Astrocyte (in vitro differentiated cells and primary cell): ENCODE data around the gene CTAG1A. TPM values are rescaled to one million over a fixed set of nuclear protein-coding genes. Genes with fewer than 3 reads are reported as not detected.

Source experiments
- DNase-seq: peaks from one replicate; pipeline ENCODE4 v3.0.0-alpha.2; 2010; ENCODE audit warnings: low read depth
- FAIRE-seq: peaks from 2 replicates; lab custom pipeline; 2011; peaks lifted over from hg19 to GRCh38; lab: Jason Lieb, UNC
- H2AFZ ChIP-seq: 2 replicates; pipeline ENCODE4 v1.6.0; 2012; ENCODE audit warnings: low read depth, low read length, inconsistent platforms
- H3K27ac ChIP-seq: 2 replicates; pipeline ENCODE4 v1.5.1; 2011; ENCODE audit warnings: low read depth, low read length, inconsistent platforms
- H3K27me3 ChIP-seq: 2 replicates; pipeline ENCODE4 v1.6.0; 2011; ENCODE audit warnings: low read length, inconsistent platforms; ENCODE audit not compliant: insufficient read depth
- H3K36me3 ChIP-seq: 2 replicates; pipeline ENCODE4 v1.5.1; 2011; ENCODE audit warnings: low read length, inconsistent platforms; ENCODE audit not compliant: insufficient read depth
- H3K4me1 ChIP-seq: 2 replicates; pipeline ENCODE4 v1.5.1; 2011; ENCODE audit warnings: low read length, inconsistent platforms; ENCODE audit not compliant: insufficient read depth
- H3K4me2 ChIP-seq: 2 replicates; pipeline ENCODE4 v1.6.0; 2012; ENCODE audit warnings: low read length, inconsistent platforms
- H3K4me3 ChIP-seq: 2 replicates; pipeline ENCODE4 v1.5.1; 2011; ENCODE audit warnings: low read depth, mild to moderate bottlenecking, low read length, inconsistent platforms; ENCODE audit not compliant: insufficient read depth
- H3K79me2 ChIP-seq: 2 replicates; pipeline ENCODE4 v1.6.0; 2012; ENCODE audit warnings: mild to moderate bottlenecking, low read length, inconsistent platforms; ENCODE audit not compliant: insufficient read depth
- H3K9ac ChIP-seq: 2 replicates; pipeline ENCODE4 v1.6.0; 2012; ENCODE audit warnings: mild to moderate bottlenecking, low read length, inconsistent platforms
- H3K9me3 ChIP-seq: 2 replicates; pipeline ENCODE4 v1.5.1; 2012; ENCODE audit warnings: low read depth, mild to moderate bottlenecking, low read length, inconsistent platforms; ENCODE audit not compliant: insufficient read depth
- H4K20me1 ChIP-seq: 2 replicates; pipeline ENCODE4 v1.6.0; 2012; ENCODE audit warnings: low read length, inconsistent platforms; ENCODE audit not compliant: insufficient read depth
- H3K27ac Mint-ChIP-seq: one replicate; pipeline ENCODE4 v1.8.0; 2021; ENCODE audit warnings: mild to moderate bottlenecking, mixed read lengths; ENCODE audit not compliant: unreplicated experiment
- H3K27me3 Mint-ChIP-seq: one replicate; pipeline ENCODE4 v1.8.0; 2021; ENCODE audit warnings: low read depth, mixed read lengths; ENCODE audit not compliant: unreplicated experiment
- H3K36me3 Mint-ChIP-seq: one replicate; pipeline ENCODE4 v1.8.0; 2021; ENCODE audit warnings: low read depth, mixed read lengths; ENCODE audit not compliant: unreplicated experiment
- H3K4me1 Mint-ChIP-seq: one replicate; pipeline ENCODE4 v1.8.0; 2021; ENCODE audit warnings: low read depth, mixed read lengths; ENCODE audit not compliant: unreplicated experiment
- H3K4me3 Mint-ChIP-seq: one replicate; pipeline ENCODE4 v1.8.0; 2021; ENCODE audit warnings: mild to moderate bottlenecking, moderate library complexity, mixed read lengths; ENCODE audit not compliant: unreplicated experiment
- H3K9me3 Mint-ChIP-seq: one replicate; pipeline ENCODE4 v1.8.0; 2021; ENCODE audit warnings: mild to moderate bottlenecking, mixed read lengths; ENCODE audit not compliant: unreplicated experiment
- EZH2 ChIP-seq: IDR thresholded peaks from 2 replicates; pipeline ENCODE4 v1.6.1; 2012; ENCODE audit warnings: mild to moderate bottlenecking, low read length, inconsistent platforms; ENCODE audit not compliant: insufficient read depth
- total RNA-seq: library from RNA; stranded (reverse); gene quantifications from 2 replicates; pipeline ENCODE4 v1.2.1, GENCODE V29; 2021
- TF ChIP-seq, protein P1 (sequence below): IDR thresholded peaks from 2 replicates; pipeline ENCODE4 v1.5.1; 2011; ENCODE audit warnings: low read depth, mild to moderate bottlenecking, inconsistent platforms, low read length, moderate library complexity; ENCODE audit not compliant: insufficient read depth

The CTAG1A gene
- total RNA-seq, 1 donor from 2014 or later = not detected

DNA sequence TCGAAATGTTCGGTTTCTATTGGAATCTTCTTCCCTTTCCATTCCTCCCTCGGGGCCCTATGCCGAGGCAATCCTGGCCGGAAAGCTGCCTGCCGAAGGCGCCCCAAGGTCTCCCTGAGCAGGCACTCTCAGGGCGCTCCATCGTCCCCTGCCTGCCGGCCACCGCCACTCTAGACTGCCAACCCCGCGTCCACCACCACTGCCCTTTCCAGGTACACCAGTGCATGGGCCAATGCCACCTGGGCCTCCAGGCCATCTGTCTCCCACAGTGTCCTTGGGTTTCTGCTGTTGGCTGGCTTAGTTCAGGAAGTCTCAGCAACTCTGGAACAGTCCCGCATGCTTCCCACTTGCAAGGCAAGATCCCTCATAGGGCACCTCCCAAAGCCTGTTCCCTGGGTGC lies 14.6 kb downstream of the CTAG1A start:
- H3K4me3 Mint-ChIP-seq = no peak overlapping the region
- Histone ChIP-seq H2AFZ (no peak overlapping the region), H3K27me3 (no peaks in the 10 kb centered on the region), H3K4me3 (no peak overlapping the region), H3K36me3 (no peaks in the 10 kb centered on the region), H3K9ac (no peak overlapping the region), H3K4me2 (no peak overlapping the region), H3K4me1 (peaks cover 21% of the 10 kb centered on the region), H3K9me3 (no peaks in the 10 kb centered on the region), H3K27ac (no peak overlapping the region), H4K20me1 (no peaks in the 10 kb centered on the region), H3K79me2 (no peaks in the 10 kb centered on the region)
- H3K4me1 Mint-ChIP-seq = peaks cover 35% of the 10 kb centered on the region
- H3K9me3 Mint-ChIP-seq = peaks cover 6% of the 10 kb centered on the region
- TF ChIP-seq EZH2 = no peak
- TF ChIP-seq, protein P1, sequence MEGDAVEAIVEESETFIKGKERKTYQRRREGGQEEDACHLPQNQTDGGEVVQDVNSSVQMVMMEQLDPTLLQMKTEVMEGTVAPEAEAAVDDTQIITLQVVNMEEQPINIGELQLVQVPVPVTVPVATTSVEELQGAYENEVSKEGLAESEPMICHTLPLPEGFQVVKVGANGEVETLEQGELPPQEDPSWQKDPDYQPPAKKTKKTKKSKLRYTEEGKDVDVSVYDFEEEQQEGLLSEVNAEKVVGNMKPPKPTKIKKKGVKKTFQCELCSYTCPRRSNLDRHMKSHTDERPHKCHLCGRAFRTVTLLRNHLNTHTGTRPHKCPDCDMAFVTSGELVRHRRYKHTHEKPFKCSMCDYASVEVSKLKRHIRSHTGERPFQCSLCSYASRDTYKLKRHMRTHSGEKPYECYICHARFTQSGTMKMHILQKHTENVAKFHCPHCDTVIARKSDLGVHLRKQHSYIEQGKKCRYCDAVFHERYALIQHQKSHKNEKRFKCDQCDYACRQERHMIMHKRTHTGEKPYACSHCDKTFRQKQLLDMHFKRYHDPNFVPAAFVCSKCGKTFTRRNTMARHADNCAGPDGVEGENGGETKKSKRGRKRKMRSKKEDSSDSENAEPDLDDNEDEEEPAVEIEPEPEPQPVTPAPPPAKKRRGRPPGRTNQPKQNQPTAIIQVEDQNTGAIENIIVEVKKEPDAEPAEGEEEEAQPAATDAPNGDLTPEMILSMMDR = no peak
- DNase-seq (no peak), FAIRE-seq (no peak)
- H3K27ac Mint-ChIP-seq = peak overlapping the region; percentile 91
- H3K27me3 Mint-ChIP-seq = no peaks in the 10 kb centered on the region
- H3K36me3 Mint-ChIP-seq = no peaks in the 10 kb centered on the region

DNA sequence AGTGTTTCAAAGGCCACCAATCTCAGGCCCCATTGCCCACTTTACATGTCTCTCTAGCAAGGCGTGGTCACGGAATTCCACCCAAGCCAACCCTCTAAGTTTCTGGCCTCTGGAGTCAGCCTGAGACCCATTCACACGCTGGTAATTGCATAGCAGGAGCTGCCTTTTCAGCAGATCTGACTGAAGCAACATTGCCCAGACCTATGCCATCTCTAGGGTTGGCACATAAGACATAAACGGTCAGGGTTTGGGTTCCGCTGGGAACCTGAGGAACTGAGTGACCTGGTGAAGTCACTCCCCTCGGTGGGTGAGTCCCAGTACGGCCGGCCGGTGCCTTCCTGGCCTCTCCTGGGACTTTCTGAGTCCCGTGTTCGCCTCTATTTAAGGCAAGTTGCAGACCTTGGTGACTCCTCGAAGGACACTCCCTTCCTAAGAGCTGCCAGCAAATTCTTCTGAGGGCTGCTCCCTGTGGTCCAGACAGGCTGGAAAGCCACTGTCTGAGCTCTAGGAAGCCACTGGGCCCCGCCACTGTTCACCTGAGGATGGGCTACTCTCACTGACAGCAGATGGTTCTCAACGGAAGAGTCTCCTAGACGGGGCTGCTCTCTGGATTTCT lies 15.9 kb downstream of the CTAG1A start:
- H4K20me1 ChIP-seq = no peaks in the 10 kb centered on the region
- H3K27ac ChIP-seq = peak overlapping the region; percentile 71
- H3K4me3 ChIP-seq = no peak overlapping the region
- H3K36me3 Mint-ChIP-seq = no peaks in the 10 kb centered on the region
- no peaks in the 10 kb centered on the region for H3K9me3 ChIP-seq
- no peaks in the 10 kb centered on the region for H3K27me3 ChIP-seq
- FAIRE-seq (peak; percentile 58), DNase-seq (peak; percentile 81)
- TF ChIP-seq EZH2 = no peak
- TF ChIP-seq, protein P1 = no peak
- peaks cover 6% of the 10 kb centered on the region for H3K9me3 Mint-ChIP-seq
- no peaks in the 10 kb centered on the region for H3K79me2 ChIP-seq
- H3K27me3 Mint-ChIP-seq = no peaks in the 10 kb centered on the region
- H3K36me3 ChIP-seq = no peaks in the 10 kb centered on the region
- no peak overlapping the region for H3K4me3 Mint-ChIP-seq
- H3K4me2 ChIP-seq = peak overlapping the region; percentile 58
- peak overlapping the region; percentile 91 for H3K27ac Mint-ChIP-seq
- peaks cover 31% of the 10 kb centered on the region for H3K4me1 Mint-ChIP-seq
- H3K9ac ChIP-seq = peak overlapping the region; percentile 60
- peaks cover 21% of the 10 kb centered on the region for H3K4me1 ChIP-seq
- H2AFZ ChIP-seq = no peak overlapping the region

DNA sequence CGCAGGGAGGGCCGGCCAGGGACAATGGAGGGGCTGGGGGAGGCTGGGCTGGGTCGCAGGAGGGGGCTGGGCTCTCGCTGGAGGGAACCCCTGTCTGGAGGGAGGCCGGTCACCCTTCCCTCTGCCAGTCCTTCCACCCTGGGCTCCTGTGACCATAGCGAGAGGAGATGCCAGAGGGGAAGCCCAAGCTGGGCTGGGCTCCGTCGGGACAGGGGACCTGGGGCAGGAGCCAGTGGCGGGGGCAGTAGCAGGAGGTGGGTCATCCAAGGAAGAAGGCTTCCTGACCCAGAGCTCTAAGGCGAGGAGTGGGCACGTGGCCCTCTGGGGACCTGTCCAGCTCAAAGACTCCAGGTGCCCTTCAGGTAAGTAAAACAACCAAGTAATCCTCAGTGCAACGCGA lies 17.3 kb downstream of the CTAG1A start:
- H3K79me2 ChIP-seq = no peaks in the 10 kb centered on the region
- no peaks in the 10 kb centered on the region for H4K20me1 ChIP-seq
- H3K27ac Mint-ChIP-seq = no peak overlapping the region
- FAIRE-seq (no peak), DNase-seq (no peak)
- no peak overlapping the region for H3K4me3 Mint-ChIP-seq
- H3K4me2 ChIP-seq = no peak overlapping the region
- H3K4me1 ChIP-seq = peaks cover 21% of the 10 kb centered on the region
- H3K4me3 ChIP-seq = no peak overlapping the region
- H3K27me3 Mint-ChIP-seq = peaks cover 3% of the 10 kb centered on the region
- TF ChIP-seq EZH2 = no peak
- TF ChIP-seq, protein P1 = no peak
- no peaks in the 10 kb centered on the region for H3K27me3 ChIP-seq
- peaks cover under 1% of the 10 kb centered on the region for H3K9me3 Mint-ChIP-seq
- H3K36me3 Mint-ChIP-seq = no peaks in the 10 kb centered on the region
- no peak overlapping the region for H2AFZ ChIP-seq
- no peaks in the 10 kb centered on the region for H3K36me3 ChIP-seq
- H3K4me1 Mint-ChIP-seq = peaks cover 24% of the 10 kb centered on the region
- H3K27ac ChIP-seq = no peak overlapping the region
- no peak overlapping the region for H3K9ac ChIP-seq
- H3K9me3 ChIP-seq = no peaks in the 10 kb centered on the region
